Liver (tissue), 9 donors: ENCODE results near the gene XRCC6. TPM values are rescaled to one million over a fixed set of nuclear protein-coding genes. Genes with fewer than 3 reads are reported as not detected.

Experiments
- DNase-seq: peaks from one replicate; pipeline ENCODE4 v3.0.0-alpha.2; 2017; ENCODE audit warnings: low spot score
- H3K27ac ChIP-seq, 2 donors: one replicate each; pipeline ENCODE4 v1.7.0; 2013; ENCODE audit warnings: inconsistent platforms in 2 of 2, low read length in 2 of 2, control low read depth in 1 of 2, low read depth in 1 of 2, mild to moderate bottlenecking in 1 of 2
- H3K27me3 ChIP-seq, 4 donors: one replicate each; pipeline versions ENCODE4 v1.6.1 to v1.7.0; 2013; ENCODE audit warnings: low read length in 3 of 4, inconsistent platforms in 1 of 4, mild to moderate bottlenecking in 1 of 4, moderate library complexity in 1 of 4; ENCODE audit not compliant: control insufficient read depth in 4 of 4, insufficient read depth in 4 of 4
- H3K36me3 ChIP-seq, 4 donors: one replicate each; pipeline versions ENCODE4 v1.6.1 to v1.7.0; 2013; ENCODE audit warnings: low read length in 3 of 4, mild to moderate bottlenecking in 3 of 4, low read depth in 1 of 4, moderate library complexity in 1 of 4; ENCODE audit not compliant: control insufficient read depth in 4 of 4, insufficient read depth in 3 of 4
- H3K4me1 ChIP-seq, 4 donors: one replicate each; pipeline versions ENCODE4 v1.6.1 to v1.7.0; 2013; ENCODE audit warnings: low read length in 3 of 4, mild to moderate bottlenecking in 3 of 4, moderate library complexity in 1 of 4; ENCODE audit not compliant: control insufficient read depth in 4 of 4, insufficient read depth in 4 of 4
- H3K4me3 ChIP-seq, 3 donors: one replicate each; pipeline versions ENCODE4 v1.6.1 to v1.7.0; 2013; ENCODE audit warnings: low read length in 3 of 3, control low read depth in 1 of 3, low read depth in 1 of 3, mild to moderate bottlenecking in 1 of 3
- H3K9ac ChIP-seq, 2 donors: one replicate each; pipeline ENCODE4 v1.7.0; 2013; ENCODE audit warnings: low read length in 2 of 2, mild to moderate bottlenecking in 2 of 2, moderate library complexity in 2 of 2, control low read depth in 1 of 2, low read depth in 1 of 2
- H3K9me3 ChIP-seq, 4 donors: one replicate each; pipeline versions ENCODE4 v1.6.1 to v1.7.0; 2013; ENCODE audit warnings: low read length in 3 of 4; ENCODE audit not compliant: control insufficient read depth in 4 of 4
- EGR1 ChIP-seq, 2 donors: IDR thresholded peaks; 2 replicates each; pipeline ENCODE4 v1.6.1; 2016 to 2018; ENCODE audit warnings: antibody characterized with exemption in 2 of 2, low read depth in 2 of 2
- FOXA1 ChIP-seq: IDR thresholded peaks from 2 replicates; pipeline ENCODE4 v1.6.1; 2016; ENCODE audit warnings: antibody characterized with exemption
- FOXA2 ChIP-seq: IDR thresholded peaks from 2 replicates; pipeline ENCODE4 v1.6.1; 2016; ENCODE audit warnings: antibody characterized with exemption
- GABPA ChIP-seq, 2 donors: IDR thresholded peaks in 1 of 2; conservative IDR thresholded peaks in 1 of 2; 2 replicates each; pipeline ENCODE4 v1.6.1; 2016; ENCODE audit warnings: antibody characterized with exemption in 2 of 2, mild to moderate bottlenecking in 1 of 2, moderate library complexity in 1 of 2
- HNF4A ChIP-seq, 2 donors: conservative IDR thresholded peaks; 2 replicates each; pipeline ENCODE4 v1.6.1; 2016; ENCODE audit warnings: antibody characterized with exemption in 2 of 2, mild to moderate bottlenecking in 2 of 2
- HNF4G ChIP-seq: IDR thresholded peaks from 2 replicates; pipeline ENCODE4 v1.6.1; 2016; ENCODE audit warnings: antibody characterized with exemption
- JUND ChIP-seq, 2 donors: IDR thresholded peaks; 2 replicates each; pipeline ENCODE4 v1.6.1; 2016; ENCODE audit warnings: antibody characterized with exemption in 2 of 2
- NR2F2 ChIP-seq: IDR thresholded peaks from 2 replicates; pipeline ENCODE4 v1.6.1; 2016; ENCODE audit warnings: antibody characterized with exemption
- RAD21 ChIP-seq, 2 donors: IDR thresholded peaks; 2 replicates each; pipeline ENCODE4 v1.6.1; 2016; ENCODE audit warnings: antibody characterized with exemption in 2 of 2, mild to moderate bottlenecking in 2 of 2
- RXRA ChIP-seq, 2 donors: IDR thresholded peaks; 2 replicates each; pipeline ENCODE4 v1.6.1; 2017 to 2018; ENCODE audit warnings: antibody characterized with exemption in 2 of 2, mild to moderate bottlenecking in 1 of 2
- SP1 ChIP-seq: IDR thresholded peaks from 2 replicates; pipeline ENCODE4 v1.6.1; 2018; ENCODE audit warnings: antibody characterized with exemption, mild to moderate bottlenecking
- TAF1 ChIP-seq: conservative IDR thresholded peaks from 2 replicates; pipeline ENCODE4 v1.6.1; 2016; ENCODE audit warnings: antibody characterized with exemption, mild to moderate bottlenecking
- YY1 ChIP-seq: IDR thresholded peaks from 2 replicates; pipeline ENCODE4 v1.6.1; 2016; ENCODE audit warnings: antibody characterized with exemption, mild to moderate bottlenecking
- WGBS: extraction: QIAGEN DNeasy Blood & Tissue Kit; methylation state at CpG from one replicate; pipeline ENCODE4 v1.1.7; 2013; 5-methylcytosine and 5-hydroxymethylcytosine counted together
- polyA plus RNA-seq, 2 donors: library from polyadenylated mRNA; stranded (reverse) in 1 of 2; unstranded in 1 of 2; fragments of 200-250 nt in 1 of 2; fragments of >200 nt in 1 of 2; fragmentation: Nextera tagmentation in 1 of 2; extraction: Ambion mirVana in 1 of 2; gene quantifications; one replicate each; pipeline versions ENCODE4 v1.2.1 to v1.2.3, GENCODE V29; 2013 to 2015
- total RNA-seq, 2 donors: library from RNA; depleted of rRNA; stranded (reverse); fragments of >200 nt; gene quantifications; one replicate each; pipeline ENCODE4 v1.2.3, GENCODE V29; 2014
- TF ChIP-seq, protein P1 (sequence below): IDR thresholded peaks from 2 replicates; pipeline ENCODE4 v1.6.1; 2016; ENCODE audit warnings: antibody characterized with exemption
- TF ChIP-seq, protein P2 (sequence below): IDR thresholded peaks from 2 replicates; pipeline ENCODE4 v1.6.1; 2016; ENCODE audit warnings: antibody characterized with exemption
- TF ChIP-seq, protein P3 (sequence below): IDR thresholded peaks from 2 replicates; pipeline ENCODE4 v1.6.1; 2016; ENCODE audit warnings: antibody characterized with exemption, mild to moderate bottlenecking
- TF ChIP-seq, protein P4 (sequence below): IDR thresholded peaks from 2 replicates; pipeline ENCODE4 v1.6.1; 2016; ENCODE audit warnings: antibody characterized with exemption
- TF ChIP-seq, protein P5 (sequence below): fragments of 150-350 bp; IDR thresholded peaks from 2 replicates; pipeline ENCODE4 v1.5.1; 2017; ENCODE audit warnings: improper control_type of control experiment, low read depth, low read length; ENCODE audit not compliant: missing input control
- donor health status: healthy.
- donor health status: healthy.
- donor health status: healthy.
- donor health status: healthy.
- donor health status: healthy.

Gene XRCC6
- total and polyA plus RNA-seq, 4 donors, result 81.8 to 148 (median 96.0) TPM

DNA sequence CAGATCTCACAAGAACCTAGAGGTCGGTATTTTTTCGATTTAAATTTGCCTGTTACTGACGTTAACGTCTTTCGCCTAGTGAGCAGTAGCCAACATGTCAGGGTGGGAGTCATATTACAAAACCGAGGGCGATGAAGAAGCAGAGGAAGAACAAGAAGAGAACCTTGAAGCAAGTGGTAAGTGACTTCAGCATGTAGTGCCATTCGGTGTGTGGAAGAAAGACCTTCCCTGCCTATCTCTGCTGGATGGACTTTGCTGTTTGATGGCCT, 750 bp downstream of the XRCC6 start:
- peak overlapping the region; percentile 72 to 97 (median 79) for H3K4me3 ChIP-seq
- no peaks in the 10 kb centered on the region for H3K9me3 ChIP-seq
- TF ChIP-seq NR2F2, result no peak
- TF ChIP-seq RAD21 (IDR thresholded peaks at IDR 0.05), result no peak
- TF ChIP-seq FOXA1, result no peak
- no peak for TF ChIP-seq EGR1 (IDR thresholded peaks at IDR 0.05; ENCODE audit: low read depth in 2 of 2)
- no peak for TF ChIP-seq TAF1
- TF ChIP-seq, protein P1, sequence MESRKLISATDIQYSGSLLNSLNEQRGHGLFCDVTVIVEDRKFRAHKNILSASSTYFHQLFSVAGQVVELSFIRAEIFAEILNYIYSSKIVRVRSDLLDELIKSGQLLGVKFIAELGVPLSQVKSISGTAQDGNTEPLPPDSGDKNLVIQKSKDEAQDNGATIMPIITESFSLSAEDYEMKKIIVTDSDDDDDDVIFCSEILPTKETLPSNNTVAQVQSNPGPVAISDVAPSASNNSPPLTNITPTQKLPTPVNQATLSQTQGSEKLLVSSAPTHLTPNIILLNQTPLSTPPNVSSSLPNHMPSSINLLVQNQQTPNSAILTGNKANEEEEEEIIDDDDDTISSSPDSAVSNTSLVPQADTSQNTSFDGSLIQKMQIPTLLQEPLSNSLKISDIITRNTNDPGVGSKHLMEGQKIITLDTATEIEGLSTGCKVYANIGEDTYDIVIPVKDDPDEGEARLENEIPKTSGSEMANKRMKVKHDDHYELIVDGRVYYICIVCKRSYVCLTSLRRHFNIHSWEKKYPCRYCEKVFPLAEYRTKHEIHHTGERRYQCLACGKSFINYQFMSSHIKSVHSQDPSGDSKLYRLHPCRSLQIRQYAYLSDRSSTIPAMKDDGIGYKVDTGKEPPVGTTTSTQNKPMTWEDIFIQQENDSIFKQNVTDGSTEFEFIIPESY, result no peak
- TF ChIP-seq, protein P2, sequence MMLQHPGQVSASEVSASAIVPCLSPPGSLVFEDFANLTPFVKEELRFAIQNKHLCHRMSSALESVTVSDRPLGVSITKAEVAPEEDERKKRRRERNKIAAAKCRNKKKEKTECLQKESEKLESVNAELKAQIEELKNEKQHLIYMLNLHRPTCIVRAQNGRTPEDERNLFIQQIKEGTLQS, result no peak
- TF ChIP-seq FOXA2, result no peak
- TF ChIP-seq, protein P3, sequence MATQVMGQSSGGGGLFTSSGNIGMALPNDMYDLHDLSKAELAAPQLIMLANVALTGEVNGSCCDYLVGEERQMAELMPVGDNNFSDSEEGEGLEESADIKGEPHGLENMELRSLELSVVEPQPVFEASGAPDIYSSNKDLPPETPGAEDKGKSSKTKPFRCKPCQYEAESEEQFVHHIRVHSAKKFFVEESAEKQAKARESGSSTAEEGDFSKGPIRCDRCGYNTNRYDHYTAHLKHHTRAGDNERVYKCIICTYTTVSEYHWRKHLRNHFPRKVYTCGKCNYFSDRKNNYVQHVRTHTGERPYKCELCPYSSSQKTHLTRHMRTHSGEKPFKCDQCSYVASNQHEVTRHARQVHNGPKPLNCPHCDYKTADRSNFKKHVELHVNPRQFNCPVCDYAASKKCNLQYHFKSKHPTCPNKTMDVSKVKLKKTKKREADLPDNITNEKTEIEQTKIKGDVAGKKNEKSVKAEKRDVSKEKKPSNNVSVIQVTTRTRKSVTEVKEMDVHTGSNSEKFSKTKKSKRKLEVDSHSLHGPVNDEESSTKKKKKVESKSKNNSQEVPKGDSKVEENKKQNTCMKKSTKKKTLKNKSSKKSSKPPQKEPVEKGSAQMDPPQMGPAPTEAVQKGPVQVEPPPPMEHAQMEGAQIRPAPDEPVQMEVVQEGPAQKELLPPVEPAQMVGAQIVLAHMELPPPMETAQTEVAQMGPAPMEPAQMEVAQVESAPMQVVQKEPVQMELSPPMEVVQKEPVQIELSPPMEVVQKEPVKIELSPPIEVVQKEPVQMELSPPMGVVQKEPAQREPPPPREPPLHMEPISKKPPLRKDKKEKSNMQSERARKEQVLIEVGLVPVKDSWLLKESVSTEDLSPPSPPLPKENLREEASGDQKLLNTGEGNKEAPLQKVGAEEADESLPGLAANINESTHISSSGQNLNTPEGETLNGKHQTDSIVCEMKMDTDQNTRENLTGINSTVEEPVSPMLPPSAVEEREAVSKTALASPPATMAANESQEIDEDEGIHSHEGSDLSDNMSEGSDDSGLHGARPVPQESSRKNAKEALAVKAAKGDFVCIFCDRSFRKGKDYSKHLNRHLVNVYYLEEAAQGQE, result no peak
- TF ChIP-seq GABPA (IDR thresholded peaks at IDR 0.05 in 1 of 2, conservative IDR thresholded peaks at IDR 0.05 in 1 of 2), result no peak
- TF ChIP-seq HNF4A (conservative IDR thresholded peaks at IDR 0.05), result no peak
- TF ChIP-seq, protein P4, sequence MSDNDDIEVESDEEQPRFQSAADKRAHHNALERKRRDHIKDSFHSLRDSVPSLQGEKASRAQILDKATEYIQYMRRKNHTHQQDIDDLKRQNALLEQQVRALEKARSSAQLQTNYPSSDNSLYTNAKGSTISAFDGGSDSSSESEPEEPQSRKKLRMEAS, result no peak
- TF ChIP-seq RXRA (IDR thresholded peaks at IDR 0.05), result no peak
- TF ChIP-seq SP1, result no peak
- TF ChIP-seq, protein P5, sequence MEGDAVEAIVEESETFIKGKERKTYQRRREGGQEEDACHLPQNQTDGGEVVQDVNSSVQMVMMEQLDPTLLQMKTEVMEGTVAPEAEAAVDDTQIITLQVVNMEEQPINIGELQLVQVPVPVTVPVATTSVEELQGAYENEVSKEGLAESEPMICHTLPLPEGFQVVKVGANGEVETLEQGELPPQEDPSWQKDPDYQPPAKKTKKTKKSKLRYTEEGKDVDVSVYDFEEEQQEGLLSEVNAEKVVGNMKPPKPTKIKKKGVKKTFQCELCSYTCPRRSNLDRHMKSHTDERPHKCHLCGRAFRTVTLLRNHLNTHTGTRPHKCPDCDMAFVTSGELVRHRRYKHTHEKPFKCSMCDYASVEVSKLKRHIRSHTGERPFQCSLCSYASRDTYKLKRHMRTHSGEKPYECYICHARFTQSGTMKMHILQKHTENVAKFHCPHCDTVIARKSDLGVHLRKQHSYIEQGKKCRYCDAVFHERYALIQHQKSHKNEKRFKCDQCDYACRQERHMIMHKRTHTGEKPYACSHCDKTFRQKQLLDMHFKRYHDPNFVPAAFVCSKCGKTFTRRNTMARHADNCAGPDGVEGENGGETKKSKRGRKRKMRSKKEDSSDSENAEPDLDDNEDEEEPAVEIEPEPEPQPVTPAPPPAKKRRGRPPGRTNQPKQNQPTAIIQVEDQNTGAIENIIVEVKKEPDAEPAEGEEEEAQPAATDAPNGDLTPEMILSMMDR, result no peak
- no peak for TF ChIP-seq YY1
- TF ChIP-seq HNF4G, result no peak
- no peak for TF ChIP-seq JUND (IDR thresholded peaks at IDR 0.05)
- H3K9ac ChIP-seq, result peak overlapping the region; percentile 78 to 79
- WGBS, result 4% methylated on average over 8 of the region's 8 CpGs
- no peak for DNase-seq
- peaks cover 0 to 16% (median 5%) of the 10 kb centered on the region in 4 donors for H3K36me3 ChIP-seq
- H3K27ac ChIP-seq, result peak overlapping the region; percentile 96 to 100
- peaks cover 2 to 29% (median 15%) of the 10 kb centered on the region in 4 donors for H3K4me1 ChIP-seq
- H3K27me3 ChIP-seq, result no peaks in the 10 kb centered on the region

DNA sequence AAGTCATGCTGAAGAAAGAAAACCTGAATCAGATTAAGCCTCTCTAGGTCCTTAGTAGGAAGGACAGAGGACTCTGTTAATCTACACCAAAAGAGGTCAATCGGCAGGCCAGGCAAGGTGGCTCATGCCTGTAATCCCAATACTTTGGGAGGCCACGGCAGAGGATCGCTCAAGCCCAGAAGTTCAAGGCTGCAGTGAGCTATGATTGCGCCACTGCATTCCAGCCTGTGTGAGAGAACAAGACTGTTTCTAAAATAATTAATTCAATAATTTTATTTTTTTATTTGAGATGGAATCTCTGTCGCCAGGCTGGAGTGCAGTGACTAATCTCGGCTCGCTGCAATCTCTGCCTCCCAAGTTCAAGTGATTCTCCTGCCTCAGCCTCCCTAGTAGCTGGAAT, 4.5 kb downstream of the XRCC6 start:
- WGBS, result 71% methylated on average over 7 of the region's 7 CpGs
- no peak overlapping the region for H3K4me3 ChIP-seq
- H3K27ac ChIP-seq, result no peak overlapping the region
- no peak for TF ChIP-seq FOXA2
- TF ChIP-seq, protein P3, result no peak
- TF ChIP-seq RAD21 (IDR thresholded peaks at IDR 0.05), result no peak
- TF ChIP-seq, protein P5, result no peak
- TF ChIP-seq, protein P2, result no peak
- no peak for TF ChIP-seq FOXA1
- TF ChIP-seq, protein P4, result no peak
- no peak for TF ChIP-seq HNF4G
- TF ChIP-seq YY1, result no peak
- no peak for TF ChIP-seq TAF1

More for the DNA sequence above, 4.5 kb downstream of the XRCC6 start:
- peaks cover 0 to 10% (median 8%) of the 10 kb centered on the region in 4 donors for H3K4me1 ChIP-seq
- DNase-seq, result no peak
- no peaks in the 10 kb centered on the region for H3K27me3 ChIP-seq
- no peak overlapping the region for H3K9ac ChIP-seq
- no peaks in the 10 kb centered on the region for H3K9me3 ChIP-seq
- peaks cover 24 to 31% (median 30%) of the 10 kb centered on the region in 4 donors for H3K36me3 ChIP-seq
